ENCODE data around the gene EFCAB6. TPM values are rescaled to one million over a fixed set of nuclear protein-coding genes. Genes with fewer than 3 reads are reported as not detected.

Gene EFCAB6
- total and polyA plus RNA-seq, 8 donors, result 0.29 to 10.5 (median 3.5) TPM

- Histone ChIP-seq H3K4me3 (no peak overlapping the region), H3K36me3 (no peaks in the 10 kb centered on the region), H3K9me3 (no peaks in the 10 kb centered on the region), H3K27me3 (peaks cover 0 to 23% (median 8%) of the 10 kb centered on the region in 3 donors), H3K4me1 (peaks cover 17 to 33% (median 21%) of the 10 kb centered on the region in 4 donors), H3K27ac (peak overlapping the region in 2 of 5 donors; percentile 18 to 57)
- WGBS, 5 donors, result 55 to 71% (median 67%) methylated on average over 13 of the region's 13 CpGs
- TF ChIP-seq POLR2AphosphoS5 (IDR thresholded peaks at IDR 0.05) (no peak), POLR2A (IDR thresholded peaks at IDR 0.05) (no peak), CTCF (IDR thresholded peaks at IDR 0.05) (no peak), EP300 (IDR thresholded peaks at IDR 0.05) (no peak)
- peak in 1 of 2 donors; percentile 14 for DNase-seq
- intact Hi-C loops (cut with DNase I; ENCODE audit: low total_unique reads), result no loop called here
These were observed 15.1 kb upstream of the EFCAB6 start for GRCh38 chr22:43827003-43827735.

GRCh38 chr22:43826142-43827002, 14.3 kb upstream of the EFCAB6 start:
- 28 to 43% (median 40%) methylated on average over 16 of the region's 16 CpGs for WGBS, 5 donors
- intact Hi-C loops (cut with DNase I; ENCODE audit: low total_unique reads), result no loop called here
- DNase-seq, result peak; percentile 41 to 76

GRCh38 chr22:43825651-43826050, 13.5 kb upstream of the EFCAB6 start:
- intact Hi-C loops (cut with DNase I; ENCODE audit: low total_unique reads), result no loop called here
- TF ChIP-seq EP300 (IDR thresholded peaks at IDR 0.05) (no peak), POLR2A (IDR thresholded peaks at IDR 0.05) (no peak), POLR2AphosphoS5 (IDR thresholded peaks at IDR 0.05) (no peak), CTCF (IDR thresholded peaks at IDR 0.05) (no peak)
- Histone ChIP-seq H3K36me3 (no peaks in the 10 kb centered on the region), H3K4me1 (peaks cover 22 to 37% (median 25%) of the 10 kb centered on the region in 4 donors), H3K27ac (no peak overlapping the region), H3K4me3 (no peak overlapping the region), H3K27me3 (peaks cover 0 to 38% (median 11%) of the 10 kb centered on the region in 3 donors), H3K9me3 (no peaks in the 10 kb centered on the region)
- WGBS, 5 donors, result 78 to 85% (median 80%) methylated on average over 11 of the region's 11 CpGs
- DNase-seq, result peak in 1 of 2 donors; percentile 0

More at GRCh38 chr22:43826142-43827002, 14.3 kb upstream of the EFCAB6 start:
- Histone ChIP-seq H3K36me3 (no peaks in the 10 kb centered on the region), H3K27me3 (peaks cover 0 to 31% (median 11%) of the 10 kb centered on the region in 3 donors), H3K4me3 (no peak overlapping the region), H3K4me1 (peaks cover 17 to 33% (median 21%) of the 10 kb centered on the region in 4 donors), H3K9me3 (no peaks in the 10 kb centered on the region), H3K27ac (peak overlapping the region in 2 of 5 donors; percentile 18 to 57)
- peak in 4 of 7 experiments; percentile 13 to 34 (median 29) for TF ChIP-seq CTCF (IDR thresholded peaks at IDR 0.05)
- no peak for TF ChIP-seq POLR2A (IDR thresholded peaks at IDR 0.05)
- peak in 1 of 3 donors; percentile 12 for TF ChIP-seq POLR2AphosphoS5 (IDR thresholded peaks at IDR 0.05)
- no peak for TF ChIP-seq EP300 (IDR thresholded peaks at IDR 0.05)

- no peak overlapping the region for H3K27ac ChIP-seq
- no peaks in the 10 kb centered on the region for H3K9me3 ChIP-seq
- H3K4me1 ChIP-seq, result peaks cover 26 to 42% (median 27%) of the 10 kb centered on the region in 4 donors
- 76 to 85% (median 80%) methylated on average over 26 of the region's 26 CpGs for WGBS, 5 donors
- intact Hi-C loops (cut with DNase I; ENCODE audit: low total_unique reads), result no loop called here
- TF ChIP-seq CTCF (IDR thresholded peaks at IDR 0.05) (no peak), POLR2A (IDR thresholded peaks at IDR 0.05) (no peak), POLR2AphosphoS5 (IDR thresholded peaks at IDR 0.05) (no peak), EP300 (IDR thresholded peaks at IDR 0.05) (no peak)
- DNase-seq, result peak in 1 of 2 donors; percentile 17
- H3K36me3 ChIP-seq, result no peaks in the 10 kb centered on the region
- H3K4me3 ChIP-seq, result no peak overlapping the region
- H3K27me3 ChIP-seq, result peaks cover 0 to 36% (median 11%) of the 10 kb centered on the region in 3 donors
These were observed 12.8 kb upstream of the EFCAB6 start for GRCh38 chr22:43824724-43825420.
